Spleen (tissue), 11 donors: ENCODE measurements around the gene IFFO2. TPM values are rescaled to one million over a fixed set of nuclear protein-coding genes. Genes with fewer than 3 reads are reported as not detected.

ENCODE experiments used
- DNase-seq: peaks from one replicate; pipeline ENCODE4 v3.0.0-alpha.2; 2020
- H3K27ac ChIP-seq, 8 donors: fragments of 200-600 bp; sonication (generic) in 7 of 8; 1 replicate in 4 of 8; 2 replicates in 4 of 8; pipeline versions ENCODE4 v1.5.0 to v1.8.0; 2016 to 2021; ENCODE audit warnings: inconsistent platforms in 4 of 8, mild to moderate bottlenecking in 4 of 8, moderate library complexity in 1 of 8
- H3K27me3 ChIP-seq, 7 donors: fragments of 200-600 bp; sonication (generic) in 6 of 7; replicated peaks in 1 of 7; 1 replicate in 4 of 7; 2 replicates in 3 of 7; pipeline versions ENCODE4 v1.5.0 to v1.8.0; 2016 to 2021; ENCODE audit warnings: inconsistent platforms in 3 of 7, mild to moderate bottlenecking in 1 of 7
- H3K36me3 ChIP-seq, 6 donors: fragments of 200-600 bp; sonication (generic) in 5 of 6; 1 replicate in 4 of 6; 2 replicates in 2 of 6; pipeline versions ENCODE4 v1.5.0 to v1.8.0; 2016 to 2021; ENCODE audit warnings: inconsistent platforms in 2 of 6
- H3K4me1 ChIP-seq, 6 donors: fragments of 200-600 bp; sonication (generic) in 5 of 6; 1 replicate in 3 of 6; 2 replicates in 3 of 6; pipeline versions ENCODE4 v1.5.0 to v1.8.0; 2016 to 2021; ENCODE audit warnings: inconsistent platforms in 3 of 6
- H3K4me3 ChIP-seq, 8 donors: fragments of 200-600 bp; sonication (generic) in 7 of 8; 1 replicate in 4 of 8; 2 replicates in 4 of 8; pipeline versions ENCODE4 v1.5.0 to v1.8.0; 2016 to 2021; ENCODE audit warnings: inconsistent platforms in 4 of 8, mild to moderate bottlenecking in 4 of 8, moderate library complexity in 2 of 8
- H3K9me3 ChIP-seq, 8 donors: fragments of 200-600 bp; sonication (generic) in 7 of 8; 1 replicate in 4 of 8; 2 replicates in 4 of 8; pipeline versions ENCODE4 v1.5.0 to v1.8.0; 2016 to 2021; ENCODE audit warnings: inconsistent platforms in 4 of 8
- CTCF ChIP-seq, 11 experiments: fragments of 200-600 bp in 7 of 11; fragments of 450-650 bp in 4 of 11; sonication (generic) in 4 of 11; IDR thresholded peaks in 8 of 11; conservative IDR thresholded peaks in 3 of 11; 1 replicate in 7 of 11; 2 replicates in 4 of 11; pipeline versions ENCODE4 v1.4.0 to v1.8.0; 2016 to 2021; ENCODE audit warnings: antibody characterized with exemption in 11 of 11, inconsistent platforms in 4 of 11, mild to moderate bottlenecking in 1 of 11
- POLR2A ChIP-seq, 3 donors: fragments of 450-650 bp; IDR thresholded peaks; one replicate each; pipeline ENCODE4 v1.5.1; 2017; ENCODE audit warnings: antibody characterized with exemption in 3 of 3, mild to moderate bottlenecking in 1 of 3
- POLR2AphosphoS5 ChIP-seq, 3 donors: sonication (generic); formaldehyde crosslinking; IDR thresholded peaks; one replicate each; pipeline ENCODE4 v1.5.1; 2017; ENCODE audit warnings: antibody characterized with exemption in 3 of 3
- WGBS, 5 donors: extraction: QIAGEN DNeasy Blood & Tissue Kit in 3 of 5; methylation state at CpG; one replicate each; pipeline versions ENCODE4 v1.1.5 to v1.1.7; 2013 to 2018; 5-methylcytosine and 5-hydroxymethylcytosine counted together
- intact Hi-C: fragments of 100-400 bp; cut with DNase I; formaldehyde crosslinking; loops from one replicate; pipeline ENCODE4 v1.15.0; 2023; ENCODE audit warnings: low total_unique reads
- polyA plus RNA-seq, 3 donors: library from polyadenylated mRNA; stranded (reverse); fragments of 200-250 nt; gene quantifications; one replicate each; pipeline ENCODE4 v1.2.1, GENCODE V29; 2013
- total RNA-seq, 7 donors: library from RNA; depleted of rRNA in 3 of 7; stranded (reverse); fragments of >200 nt in 3 of 7; fragmentation: NEBNext Ultra II Directional in 4 of 7; extraction: Animal tissue kit (Norgen Biotek cat#: 25700) in 4 of 7; gene quantifications; one replicate each; pipeline versions ENCODE4 v1.1.0 to v1.2.1, GENCODE V29; 2016 to 2021
- donor health status: healthy with polysubstance abuse.
- donor health status: DM: no; HTN: no; CAD: no; lungs with moderate emphysema.
- donor health status: DM: no; HTN: no; CAD: no.
- donor health status: Bipolar disorder and iron deficiency.
- donor health status: healthy.
- donor health status: DM: no; HTN: no; CAD: no.
- donor health status: DM: yes; HTN: yes; CAD: no.

The IFFO2 gene
- total and polyA plus RNA-seq, 10 donors, result 2.7 to 19.7 (median 14.8) TPM

- Histone ChIP-seq H3K9me3 (no peaks in the 10 kb centered on the region), H3K27ac (no peak overlapping the region), H3K27me3 (no peaks in the 10 kb centered on the region), H3K36me3 (peaks cover 0 to 71% (median 40%) of the 10 kb centered on the region in 6 donors), H3K4me1 (peaks cover 12 to 46% (median 27%) of the 10 kb centered on the region in 6 donors), H3K4me3 (no peak overlapping the region)
- 94 to 97% (median 97%) methylated on average over 12 to 14 of the region's 14 CpGs for WGBS, 5 donors
- intact Hi-C loops, result no loop called here
- no peak for DNase-seq
- TF ChIP-seq POLR2AphosphoS5 (IDR thresholded peaks at IDR 0.05), result no peak
- TF ChIP-seq POLR2A (IDR thresholded peaks at IDR 0.05), result no peak
- no peak for TF ChIP-seq CTCF (IDR thresholded peaks at IDR 0.05 in 8 of 11, conservative IDR thresholded peaks at IDR 0.05 in 3 of 11)
These were observed 38.1 kb downstream of the IFFO2 start for GRCh38 chr1:18918417-18918816.

DNA sequence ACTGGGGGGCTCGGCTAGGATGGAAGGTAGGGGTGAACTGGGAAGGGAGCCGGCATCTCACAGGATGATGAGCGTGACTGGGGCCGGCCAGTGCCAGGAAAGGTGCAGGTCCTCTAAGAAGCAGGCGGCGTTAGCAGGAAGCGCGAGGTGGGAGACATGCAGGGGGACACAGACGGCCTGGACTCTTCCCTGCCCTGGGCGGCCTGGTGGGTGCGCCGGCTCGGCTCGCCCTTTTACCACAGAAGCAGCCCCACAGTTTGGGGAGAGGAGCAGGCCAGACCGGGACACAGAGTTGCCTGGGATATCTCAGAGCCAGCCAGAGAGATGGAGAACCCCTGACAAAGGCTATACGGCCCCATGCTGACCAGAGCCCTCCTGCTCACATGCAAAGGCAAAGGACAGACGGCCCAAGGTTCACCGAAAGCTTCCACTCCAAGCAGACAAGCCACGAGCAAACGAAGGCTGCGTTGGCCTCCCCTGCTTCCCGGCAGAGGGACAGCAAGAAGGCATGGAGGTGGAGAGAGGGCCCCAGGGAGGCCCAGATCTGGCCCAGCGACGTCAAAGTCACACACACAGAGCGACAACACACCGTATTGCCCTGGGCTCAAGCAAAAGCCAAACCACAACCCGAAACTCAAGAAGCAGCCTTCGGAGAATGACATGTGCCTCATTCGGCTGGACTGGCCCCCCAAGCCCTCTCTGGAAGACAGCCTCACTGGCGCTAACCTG lies 39.2 kb downstream of the IFFO2 start:
- intact Hi-C loops, result no loop called here
- H3K4me1 ChIP-seq, result peaks cover 3 to 46% (median 23%) of the 10 kb centered on the region in 6 donors
- H3K27ac ChIP-seq, result no peak overlapping the region
- H3K36me3 ChIP-seq, result peaks cover 0 to 71% (median 42%) of the 10 kb centered on the region in 6 donors
- TF ChIP-seq POLR2A (IDR thresholded peaks at IDR 0.05) (no peak), CTCF (IDR thresholded peaks at IDR 0.05 in 8 of 11, conservative IDR thresholded peaks at IDR 0.05 in 3 of 11) (no peak), POLR2AphosphoS5 (IDR thresholded peaks at IDR 0.05) (no peak)
- DNase-seq, result no peak
- H3K4me3 ChIP-seq, result no peak overlapping the region
- no peaks in the 10 kb centered on the region for H3K27me3 ChIP-seq
- no peaks in the 10 kb centered on the region for H3K9me3 ChIP-seq
- whole genome bisulfite sequencing, 5 donors, result 89 to 95% (median 94%) methylated on average over 30 of the region's 30 CpGs

- Histone ChIP-seq H3K9me3 (no peaks in the 10 kb centered on the region), H3K27me3 (no peaks in the 10 kb centered on the region), H3K36me3 (peaks cover 0 to 80% (median 53%) of the 10 kb centered on the region in 6 donors), H3K4me3 (no peak overlapping the region), H3K27ac (peak overlapping the region in 1 of 8 donors; percentile 30), H3K4me1 (peaks cover 0 to 34% (median 10%) of the 10 kb centered on the region in 6 donors)
- no peak for DNase-seq
- TF ChIP-seq POLR2AphosphoS5 (IDR thresholded peaks at IDR 0.05) (no peak), CTCF (IDR thresholded peaks at IDR 0.05 in 8 of 11, conservative IDR thresholded peaks at IDR 0.05 in 3 of 11) (no peak), POLR2A (IDR thresholded peaks at IDR 0.05) (no peak)
- intact Hi-C loops, result no loop called here
- 88 to 93% (median 91%) methylated on average over 4 to 7 of the region's 7 CpGs for WGBS, 5 donors
These were observed 41.1 kb downstream of the IFFO2 start for GRCh38 chr1:18915341-18915740.

GRCh38 chr1:18913065-18913835 lies 43.2 kb downstream of the IFFO2 start:
- TF ChIP-seq POLR2AphosphoS5 (IDR thresholded peaks at IDR 0.05) (peak; percentile 47 to 72 (median 62)), CTCF (IDR thresholded peaks at IDR 0.05 in 8 of 11, conservative IDR thresholded peaks at IDR 0.05 in 3 of 11) (peak; percentile 82 to 98 (median 96)), POLR2A (IDR thresholded peaks at IDR 0.05) (no peak)
- 24 to 38% (median 31%) methylated on average over 19 to 22 of the region's 22 CpGs for WGBS, 5 donors
- Histone ChIP-seq H3K27me3 (no peaks in the 10 kb centered on the region), H3K27ac (peak overlapping the region in 6 of 8 donors; percentile 45 to 76 (median 54)), H3K9me3 (no peaks in the 10 kb centered on the region), H3K4me1 (peaks cover 5 to 48% (median 21%) of the 10 kb centered on the region in 6 donors), H3K4me3 (no peak overlapping the region), H3K36me3 (peaks cover 0 to 80% (median 56%) of the 10 kb centered on the region in 6 donors)
- peak; percentile 92 for DNase-seq
- intact Hi-C loops, result loop anchor here (5.0 kb wide), 2 partner anchors 44 to 59 kb away; partner anchors contain the start of gene IFFO2
